ENCODE measurements around the gene RAD23B. TPM values are rescaled to one million over a fixed set of nuclear protein-coding genes. Genes with fewer than 3 reads are reported as not detected.

RAD23B gene
- total RNA-seq, 1 experiment from 2014 or later, result 251 TPM

- DNase-seq (ENCODE audit: low read depth, low spot score), result no peak
- ChIA-PET CTCF (no interaction called here), POLR2A (no interaction called here), RAD21 (ENCODE audit: low non-redundant PET in 1 of 2, low total read pairs in 2 of 2, uncharacterized antibody in 2 of 2, unreplicated experiment in 2 of 2) (no interaction called here)
- Histone ChIP-seq H3K9me3 (ENCODE audit: control insufficient read depth in 1 of 2, insufficient read depth in 1 of 2, low read depth in 1 of 2, low read length in 2 of 2) (no peaks in the 10 kb centered on the region), H3K4me3 (replicated peaks in 1 of 2; ENCODE audit: low read depth in 1 of 2, low read length in 2 of 2) (no peak overlapping the region), H3K4me2 (ENCODE audit: low read length) (no peak overlapping the region), H3K27me3 (ENCODE audit: insufficient read depth, low read length) (no peaks in the 10 kb centered on the region), H3K9me2 (ENCODE audit: insufficient read depth) (no peaks in the 10 kb centered on the region), H4K20me1 (ENCODE audit: insufficient read depth) (no peaks in the 10 kb centered on the region), H3K9ac (ENCODE audit: low read length) (no peak overlapping the region), H3K27ac (ENCODE audit: low read depth, low read length) (no peak overlapping the region), H3K79me2 (ENCODE audit: insufficient read depth, low read length) (no peaks in the 10 kb centered on the region), H3K4me1 (ENCODE audit: control insufficient read depth in 1 of 2, insufficient read depth in 2 of 2, low read length in 2 of 2) (no peaks in the 10 kb centered on the region), H3K36me3 (ENCODE audit: control insufficient read depth in 1 of 2, insufficient read depth in 2 of 2, low read length in 2 of 2) (no peaks in the 10 kb centered on the region), H2AFZ (ENCODE audit: low read depth, low read length, poor library complexity, severe bottlenecking) (no peak overlapping the region)
- ATAC-seq, result no peak
- BruUV-seq (replicated peaks), result no TSS peak
- intact Hi-C loops (cut with micrococcal nuclease), result no loop called here
- TF ChIP-seq POLR2AphosphoS5 (IDR thresholded peaks at IDR 0.05; ENCODE audit: low read depth, low read length) (no peak), CEBPB (IDR thresholded peaks at IDR 0.05; ENCODE audit: low read depth) (no peak), EZH2 (IDR thresholded peaks at IDR 0.05) (no peak), MAX (IDR thresholded peaks at IDR 0.05) (no peak), YY1 (IDR thresholded peaks at IDR 0.05; ENCODE audit: extremely low read depth, insufficient replicate concordance, low read depth, low read length) (no peak), JUND (IDR thresholded peaks at IDR 0.05) (no peak), ATF3 (IDR thresholded peaks at IDR 0.05) (no peak), ELF1 (IDR thresholded peaks at IDR 0.05; ENCODE audit: borderline replicate concordance, low read depth) (no peak), ZNF274 (IDR thresholded peaks at IDR 0.05; ENCODE audit: low read depth, low read length) (no peak), SRF (IDR thresholded peaks at IDR 0.05; ENCODE audit: low read depth) (no peak), SP1 (IDR thresholded peaks at IDR 0.05; ENCODE audit: low read depth) (no peak), REST (IDR thresholded peaks at IDR 0.05; ENCODE audit: low read depth) (no peak), EZH2phosphoT487 (IDR thresholded peaks at IDR 0.05; ENCODE audit: borderline replicate concordance) (no peak), RAD21 (IDR thresholded peaks at IDR 0.05; ENCODE audit: low read depth) (no peak), EGR1 (IDR thresholded peaks at IDR 0.05; ENCODE audit: low read depth) (no peak), FOSL1 (IDR thresholded peaks at IDR 0.05; ENCODE audit: low read depth) (no peak), POLR2A (IDR thresholded peaks at IDR 0.05; ENCODE audit: borderline replicate concordance, extremely low read depth, insufficient read depth, insufficient read length) (no peak), TCF7L2 (IDR thresholded peaks at IDR 0.05; ENCODE audit: borderline replicate concordance, extremely low read depth, insufficient read depth, insufficient read length) (no peak), SIN3A (IDR thresholded peaks at IDR 0.05; ENCODE audit: low read depth) (no peak), CTCF (IDR thresholded peaks at IDR 0.05 in 2 of 3, conservative IDR thresholded peaks at IDR 0.05 in 1 of 3; ENCODE audit: borderline replicate concordance in 1 of 3, insufficient read depth in 1 of 3, low read depth in 2 of 3, low read length in 2 of 3) (no peak)
Measured at GRCh38 chr9:107375651-107376369, 92.7 kb downstream of the RAD23B start.
